K562 (cell line): Measurements from ENCODE around the gene KLC3. TPM values are rescaled to one million over a fixed set of nuclear protein-coding genes. Genes with fewer than 3 reads are reported as not detected.

ENCODE experiments used
- ATAC-seq: fragments of 200-7000 bp; cut with Tn5 transposase; 3 replicates; pipeline ENCODE4 v1.9.1; 2020; ENCODE audit warnings: moderate library complexity
- BruUV-seq: library from RNA; stranded (reverse); fragments of 400-500 nt; replicated peaks from 2 replicates; lab custom pipeline; 2021; lab: Mats Ljungman, UMichigan
- CTCF ChIA-PET: fragments of 300-600 bp; formaldehyde crosslinking; extraction: SDS; loops from one replicate; lab custom pipeline; 2021; ENCODE audit warnings: low intra/inter-chr PET ratio; lab: Yijun Ruan, JAX
- POLR2A ChIA-PET: fragments of 300-600, 350-650 bp; sonication (Branson Sonifier 250); formaldehyde crosslinking; extraction: SDS; loops from one replicate; lab custom pipeline; 2021; ENCODE audit warnings: antibody characterized with exemption, inconsistent platforms; lab: Yijun Ruan, JAX
- DNase-seq, 4 experiments: peaks; one replicate each; pipeline versions ENCODE4 v3.0.0 to v3.0.0-alpha.2; 2011 to 2018; ENCODE audit warnings: low spot score in 3 of 4, mixed read lengths in 3 of 4; ENCODE audit errors: extremely low read depth in 1 of 4
- FAIRE-seq: peaks from 2 replicates; lab custom pipeline; 2011; peaks lifted over from hg19 to GRCh38; lab: Jason Lieb, UNC
- H2AFZ ChIP-seq: 2 replicates; pipeline ENCODE4 v1.6.0; 2011; ENCODE audit warnings: low read depth, low read length, control low read depth, inconsistent platforms
- H3K27ac ChIP-seq: fragments of 200-600 bp; 3 replicates; pipeline ENCODE4 v1.8.0; 2011; ENCODE audit warnings: low read depth, mild to moderate bottlenecking, control low read depth, inconsistent platforms, low read length, moderate library complexity, mixed read lengths; ENCODE audit errors: extremely low read depth
- H3K27me3 ChIP-seq, 2 experiments: fragments of 300-600 bp in 1 of 2; 2 replicates in 1 of 2; 3 replicates in 1 of 2; pipeline versions ENCODE4 v1.6.0 to v1.8.0; 2011; ENCODE audit warnings: inconsistent platforms in 2 of 2, low read length in 2 of 2, mild to moderate bottlenecking in 1 of 2, mixed read lengths in 1 of 2, moderate library complexity in 1 of 2; ENCODE audit not compliant: control insufficient read depth in 2 of 2, insufficient read depth in 2 of 2
- H3K36me3 ChIP-seq: fragments of 300-600 bp; 3 replicates; pipeline ENCODE4 v1.8.0; 2011; ENCODE audit warnings: mild to moderate bottlenecking, low read length, inconsistent platforms; ENCODE audit not compliant: control insufficient read depth, insufficient read depth
- H3K4me1 ChIP-seq, 2 experiments: fragments of 200-600 bp in 1 of 2; replicated peaks in 1 of 2; 2 replicates in 1 of 2; 3 replicates in 1 of 2; pipeline versions ENCODE4 v1.5.1 to v1.8.0; 2011; ENCODE audit warnings: inconsistent platforms in 2 of 2, low read length in 2 of 2, mild to moderate bottlenecking in 1 of 2, mixed read lengths in 1 of 2, moderate library complexity in 1 of 2; ENCODE audit not compliant: control insufficient read depth in 2 of 2, insufficient read depth in 2 of 2
- H3K4me2 ChIP-seq: 2 replicates; pipeline ENCODE4 v1.6.1; 2011; ENCODE audit warnings: low read length, control low read depth, inconsistent platforms, mixed read lengths; ENCODE audit not compliant: insufficient read depth
- H3K4me3 ChIP-seq: fragments of 200-600 bp; sonication (generic), shearing (Covaris generic); 2 replicates; pipeline ENCODE4 v1.5.1; 2016; ENCODE audit warnings: control low read depth, inconsistent platforms
- H3K79me2 ChIP-seq: fragments of 200-600 bp; 3 replicates; pipeline ENCODE4 v1.8.0; 2011; ENCODE audit warnings: low read length, inconsistent platforms; ENCODE audit not compliant: control insufficient read depth, insufficient read depth
- H3K9ac ChIP-seq, 2 experiments: 2 replicates each; pipeline versions ENCODE4 v1.6.0 to v1.6.1; 2011; ENCODE audit warnings: low read depth in 2 of 2, low read length in 2 of 2, control low read depth in 1 of 2, inconsistent platforms in 1 of 2, mild to moderate bottlenecking in 1 of 2, mixed read lengths in 1 of 2; ENCODE audit not compliant: insufficient read depth in 1 of 2
- H3K9me1 ChIP-seq: one replicate; pipeline ENCODE4 v1.6.0; 2011; ENCODE audit warnings: inconsistent platforms, mild to moderate bottlenecking, low read length, moderate library complexity; ENCODE audit not compliant: control insufficient read depth, insufficient read depth
- H3K9me3 ChIP-seq: replicated peaks from 2 replicates; pipeline ENCODE4 v1.5.1; 2011; ENCODE audit warnings: low read depth, low read length, inconsistent platforms; ENCODE audit not compliant: control insufficient read depth, insufficient read depth
- H4K20me1 ChIP-seq: replicated peaks from 2 replicates; pipeline ENCODE4 v1.6.1; 2011; ENCODE audit warnings: low read length, inconsistent platforms, mixed read lengths; ENCODE audit not compliant: control insufficient read depth, insufficient read depth
- ADNP ChIP-seq: fragments of 200-800 bp; sonication (Bioruptor generic); IDR thresholded peaks from 2 replicates; pipeline ENCODE4 v1.6.1; 2016; ENCODE audit warnings: missing genetic modification characterization, missing compliant biosample characterization
- DLX4 ChIP-seq: fragments of 250-450 bp; sonication (Bioruptor Pico); IDR thresholded peaks from 2 replicates; pipeline ENCODE4 v1.6.1; 2021; ENCODE audit warnings: mild to moderate bottlenecking
- FOXM1 ChIP-seq, 2 experiments: fragments of 450-650 bp in 1 of 2; sonication (generic) in 1 of 2; formaldehyde crosslinking in 1 of 2; IDR thresholded peaks; 2 replicates each; pipeline versions ENCODE4 v1.6.1 to v1.9.0; 2017 to 2022; ENCODE audit warnings: low read depth in 2 of 2, mild to moderate bottlenecking in 2 of 2, missing genetic modification reagents in 1 of 2, moderate library complexity in 1 of 2
- SREBF2 ChIP-seq: sonication (generic); formaldehyde crosslinking; IDR thresholded peaks from 2 replicates; pipeline ENCODE4 v1.4.0; 2020; ENCODE audit warnings: mild to moderate bottlenecking, missing genetic modification reagents
- ZNF77 ChIP-seq: fragments of 250-450 bp; sonication (Bioruptor Pico); IDR thresholded peaks from 2 replicates; pipeline ENCODE4 v1.5.0; 2020
- WGBS: fragments of 100-300 bp; shearing (Covaris generic); methylation state at CpG from one replicate; pipeline ENCODE4 v1.1.6; 2016; ENCODE audit warnings: low coverage, mixed read lengths; ENCODE audit not compliant: insufficient coverage; ENCODE audit errors: missing lambda C conversion rate; 5-methylcytosine and 5-hydroxymethylcytosine counted together
- in situ Hi-C: fragments of 300-500 bp; cut with MboI; formaldehyde crosslinking; loops from 4 replicates; pipeline ENCODE4 v1.15.0; 2018; ENCODE audit warnings: inconsistent platforms, mixed read lengths
- intact Hi-C: fragments of 100-400 bp; cut with micrococcal nuclease; formaldehyde crosslinking; loops from 2 replicates; pipeline ENCODE4 v1.14.2; 2022
- polyA plus RNA-seq, 8 experiments: library from polyadenylated mRNA; depleted of rRNA in 4 of 8; stranded (reverse) in 5 of 8; unstranded in 3 of 8; fragments of >200 nt; fragmentation: Nextera tagmentation in 2 of 8; fragmentation: Illumina TruSeq in 1 of 8; extraction: Ambion mirVana in 2 of 8; extraction: Trizol in 1 of 8; gene quantifications; 2 replicates each; pipeline versions ENCODE4 v1.2.1 to v1.2.3, GENCODE V29; 2011 to 2014; ENCODE audit warnings: inconsistent platforms in 1 of 8, missing spikeins in 1 of 8
- total RNA-seq, 7 experiments: library from RNA; depleted of rRNA in 6 of 7; stranded (reverse); fragments of >200 nt in 6 of 7; fragmentation: Illumina TruSeq in 2 of 7; extraction: Trizol in 2 of 7; gene quantifications; 2 replicates each; pipeline versions ENCODE4 v1.2.1 to v1.2.3, GENCODE V29; 2011 to 2021; ENCODE audit warnings: low replicate concordance in 1 of 7

Gene KLC3
- total and polyA plus RNA-seq, 9 of the 15 experiments (the other 6 are each of a cell fraction or from before 2014, with no cell fraction given): 0.03 to 1.2 (median 0.59) TPM; not detected in 3

- TF ChIP-seq FOXM1 (IDR thresholded peaks at IDR 0.05; ENCODE audit: low read depth) (no peak), FOXM1 (CRISPR knock-in tag; IDR thresholded peaks at IDR 0.05; ENCODE audit: low read depth) (no peak)
These were observed 19.4 kb upstream of the KLC3 start (continued) for GRCh38 chr19:45320997-45321775.

DNA sequence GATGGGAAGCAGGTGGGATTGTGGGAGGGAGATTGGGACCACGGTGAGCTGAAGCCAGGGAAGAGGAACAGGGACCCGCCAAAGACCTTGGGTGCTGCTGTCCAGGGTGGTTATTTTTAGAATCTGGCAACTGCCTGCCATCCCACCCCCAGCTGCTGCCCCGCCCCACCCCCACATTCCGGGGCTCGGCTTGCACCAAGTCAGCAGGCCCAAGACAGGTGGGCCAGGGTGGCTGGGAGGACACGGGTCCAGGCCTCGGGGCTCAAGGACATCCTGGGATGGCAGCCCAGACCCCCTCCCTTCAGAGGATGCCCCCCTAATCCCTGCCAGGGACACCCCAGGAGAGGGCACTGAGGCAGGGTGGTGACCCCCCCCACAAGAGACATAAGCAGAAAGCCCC lies 18.7 kb upstream of the KLC3 start:
- Histone ChIP-seq H3K79me2 (no peaks in the 10 kb centered on the region), H3K4me2 (no peak overlapping the region), H3K4me1 (peaks cover 2 to 36% of the 10 kb centered on the region in 2 experiments; a peak in 3 of 5 replicates), H4K20me1 (no peaks in the 10 kb centered on the region), H3K4me3 (no peak overlapping the region), H3K9me1 (no peaks in the 10 kb centered on the region), H2AFZ (no peak overlapping the region), H3K9me3 (no peaks in the 10 kb centered on the region), H3K36me3 (no peaks in the 10 kb centered on the region), H3K27ac (no peak overlapping the region), H3K9ac (no peak overlapping the region), H3K27me3 (no peaks in the 10 kb centered on the region)
- intact Hi-C loops (no loop called here), in situ Hi-C loops (no loop called here)
- ChIA-PET POLR2A (no interaction called here), CTCF (no interaction called here)
- FAIRE-seq (no peak), DNase-seq (no peak), ATAC-seq (no peak)
- no TSS peak for BruUV-seq
- TF ChIP-seq ZNF77 (no peak), ADNP (peak; percentile 1; the same call in 1 of the 2 replicates), DLX4 (CRISPR knock-in tag) (no peak), SREBF2 (CRISPR knock-in tag) (no peak)
- 40% methylated on average over 6 of the region's 7 CpGs for WGBS
